NCI-H2196 (cell line): ENCODE data around the gene ALG12.

Experiments used
- DNase-seq: peaks from one replicate; lab custom pipeline; 2025; ENCODE audit not compliant: unreplicated experiment; lab: John Stamatoyannopoulos, UW

Gene ALG12

DNA sequence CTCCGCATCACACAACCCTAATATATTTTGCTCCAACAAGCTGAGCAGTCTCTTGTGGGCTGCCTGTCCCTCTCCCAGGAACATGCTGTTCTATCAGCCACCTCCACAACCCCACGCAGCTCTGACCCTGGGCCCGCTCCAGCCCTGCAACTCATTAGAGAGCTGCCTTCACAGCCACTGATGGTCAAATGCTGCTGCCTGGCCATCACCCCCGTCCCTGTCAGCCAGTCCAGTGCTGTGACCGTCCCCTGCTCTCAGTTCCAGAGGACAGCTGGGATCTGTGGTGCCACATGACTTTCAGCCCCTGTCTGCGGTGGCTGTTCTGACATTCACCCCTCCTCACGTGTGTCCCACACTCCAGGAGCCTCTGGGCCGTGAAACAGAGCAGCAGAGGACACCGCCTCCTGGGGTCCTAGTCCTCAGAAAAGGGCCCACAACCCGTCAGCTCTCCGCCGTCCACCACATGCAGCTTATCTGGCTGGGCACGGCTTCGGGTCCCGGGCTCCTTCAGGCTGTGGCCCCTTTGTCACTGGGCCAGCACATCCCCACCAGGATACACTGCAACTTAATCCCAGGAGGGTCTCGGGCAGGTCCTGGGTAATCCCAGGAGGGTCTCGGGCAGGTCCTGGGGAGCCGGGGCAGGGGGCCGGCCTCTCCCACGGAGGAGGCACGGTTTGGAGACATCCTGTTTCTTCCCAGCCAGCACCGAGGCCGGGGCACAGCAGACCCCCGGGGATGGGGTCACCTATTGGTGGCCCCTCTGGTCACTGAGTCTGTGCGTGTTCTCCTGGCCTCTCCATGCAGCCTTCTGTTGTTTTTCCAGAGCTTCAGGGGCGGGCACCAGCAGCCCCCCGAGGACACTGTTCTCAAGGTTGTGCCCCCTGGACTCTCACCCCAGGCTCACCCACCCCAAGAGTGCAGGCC lies 15.3 kb upstream of the ALG12 start:
- no peak for DNase-seq

DNA sequence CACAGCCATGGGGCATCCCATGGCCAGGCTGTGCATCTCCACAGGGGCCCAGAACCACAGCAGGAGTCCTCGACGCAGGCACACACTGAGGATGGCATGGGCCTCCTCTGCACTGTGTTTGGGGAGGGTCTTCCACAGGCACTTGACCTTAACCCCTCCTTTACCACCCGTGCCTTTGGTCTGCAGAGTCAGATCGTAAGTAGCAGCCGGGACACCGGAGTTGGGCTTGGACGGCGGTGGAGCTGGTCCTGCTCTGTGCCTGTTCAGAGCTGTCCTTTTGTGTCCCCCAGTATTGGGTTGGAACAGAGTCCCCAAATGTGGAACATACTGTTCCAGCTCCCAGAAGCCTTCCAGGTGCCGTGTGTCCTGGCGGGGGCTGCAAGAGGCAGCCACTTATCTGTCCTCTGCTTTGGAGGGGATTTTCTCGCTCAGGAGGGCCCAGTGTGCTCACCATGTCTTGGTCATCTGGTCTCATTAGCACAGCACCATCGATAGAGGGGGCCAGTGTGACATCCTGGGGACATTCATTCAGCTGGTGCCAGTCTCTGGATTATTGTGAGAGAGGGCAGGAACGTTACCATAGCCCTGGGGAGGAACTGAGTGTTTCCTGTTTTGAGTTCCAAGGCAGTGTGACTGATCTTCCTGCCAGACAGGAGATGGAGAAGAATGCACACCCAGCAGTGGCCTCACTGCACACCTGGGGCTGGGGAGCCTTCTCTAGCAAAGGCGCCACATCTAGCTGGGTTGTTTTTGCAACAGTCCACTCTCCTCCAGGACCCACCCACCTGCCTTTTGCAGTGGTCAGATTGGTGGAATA lies 12.6 kb upstream of the ALG12 start:
- peak; percentile 26 for DNase-seq

DNA sequence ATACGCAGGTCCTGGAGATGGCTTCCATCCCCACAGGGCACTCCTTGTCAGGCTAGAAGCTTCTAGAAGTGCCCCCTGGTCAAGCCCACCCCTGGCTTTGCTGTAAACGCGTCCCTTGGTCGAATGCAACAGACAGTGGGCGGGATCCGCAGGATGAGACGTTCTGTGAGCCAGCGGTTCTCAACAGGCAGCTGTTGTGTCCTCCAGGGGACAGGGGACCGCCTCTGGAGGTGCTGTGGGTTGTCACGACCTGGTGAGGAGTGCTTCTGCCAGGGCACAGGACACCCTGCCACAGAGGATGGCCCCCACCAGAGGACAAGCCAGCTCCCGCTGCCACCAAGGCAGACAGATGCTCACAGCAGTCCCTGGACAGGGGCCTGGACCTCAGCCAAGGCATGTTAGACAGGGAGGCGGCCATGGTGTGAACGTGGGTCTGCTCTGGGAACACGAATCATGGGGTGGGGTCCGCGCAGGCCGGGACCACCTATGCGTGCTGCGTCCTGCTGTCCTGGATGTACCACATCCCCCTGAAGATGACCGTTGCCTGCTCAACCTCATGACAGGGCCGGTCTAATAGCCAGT lies 11.8 kb upstream of the ALG12 start:
- DNase-seq = no peak

DNA sequence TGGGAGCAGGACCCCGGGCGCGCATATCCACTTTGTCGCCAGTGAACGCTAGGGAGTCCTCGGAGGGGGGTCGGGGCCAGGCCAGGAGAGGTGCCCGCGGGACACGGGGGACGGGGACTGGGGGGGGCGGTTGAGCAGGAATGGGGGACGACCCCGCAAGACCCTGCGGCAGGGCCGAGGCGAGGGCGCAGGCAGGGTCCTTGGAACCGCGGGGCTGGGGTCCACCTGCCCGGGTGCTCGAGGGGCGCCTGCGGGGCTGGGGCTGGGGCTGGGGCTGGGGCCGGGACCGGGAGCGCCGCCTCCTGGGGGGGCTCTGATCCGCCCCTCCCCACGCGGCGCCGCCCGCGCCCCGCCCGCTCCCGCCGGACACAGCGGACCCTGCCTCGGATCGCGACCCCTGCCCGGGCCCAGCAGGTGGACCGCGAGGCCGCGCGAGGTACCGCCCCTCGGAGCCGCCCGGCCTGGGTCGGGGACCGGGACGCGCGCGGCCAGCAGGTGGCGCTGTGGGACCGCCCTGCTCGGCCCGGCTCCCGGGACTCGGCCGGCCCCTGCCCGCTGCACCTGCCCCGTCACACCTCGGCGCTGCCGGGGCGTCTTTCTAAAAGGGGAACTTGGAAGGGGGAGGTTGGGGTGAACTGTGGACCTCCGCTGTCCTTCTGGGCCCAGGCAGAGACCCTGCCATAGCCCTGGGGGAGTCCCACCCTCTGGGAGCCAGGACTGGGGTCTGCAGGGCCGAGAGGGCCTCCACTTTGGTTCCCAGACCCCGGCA lies 11.2 kb upstream of the ALG12 start:
- DNase-seq = peak; percentile 48

DNA sequence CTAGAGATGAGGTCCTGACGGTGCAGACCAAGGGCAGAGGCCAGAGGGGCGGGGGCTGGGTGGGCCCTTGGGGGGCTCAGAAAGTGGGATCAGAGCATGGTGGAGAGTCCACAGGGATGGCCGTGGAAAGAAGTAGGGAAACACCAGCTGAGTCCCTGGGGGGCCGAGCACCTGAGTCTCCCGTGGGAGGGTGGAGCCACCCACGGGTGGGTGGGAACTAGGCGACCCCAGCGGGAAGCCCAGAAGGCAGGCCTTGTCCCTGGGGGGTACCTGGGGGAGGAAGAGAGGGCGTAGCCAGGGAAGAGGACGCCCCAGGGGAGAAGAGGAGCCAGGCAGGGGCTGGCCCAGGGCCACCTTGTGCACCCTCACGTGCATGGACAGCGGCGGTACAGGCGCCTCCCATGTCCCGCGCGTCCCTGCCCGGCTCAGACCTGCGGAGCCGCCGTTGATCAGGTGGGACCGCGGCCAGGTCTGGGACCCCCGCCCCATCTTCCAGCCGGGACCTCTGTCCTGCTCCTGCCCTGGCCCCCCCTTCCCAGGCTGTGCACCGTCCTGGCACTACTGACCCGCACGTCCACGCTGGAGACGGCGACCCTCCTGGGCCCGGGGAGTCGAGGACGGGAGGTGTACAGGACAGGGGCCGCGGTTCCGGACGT lies 10.4 kb upstream of the ALG12 start:
- no peak for DNase-seq

DNA sequence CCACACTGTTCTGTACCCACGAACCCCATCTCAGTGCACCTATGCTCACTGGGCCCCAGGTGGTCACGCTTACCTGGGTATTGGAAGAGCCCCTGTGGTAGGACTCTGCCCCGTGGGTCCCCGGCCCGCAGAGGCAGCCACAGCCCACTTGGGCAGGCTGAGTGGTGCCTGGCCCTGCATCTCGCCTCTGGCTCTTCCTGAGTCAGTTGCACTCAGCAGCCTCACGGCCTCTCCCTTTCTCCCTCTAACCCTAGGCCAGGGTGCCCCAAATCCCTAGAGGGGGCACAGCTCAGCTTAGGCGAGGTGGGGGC lies 9.9 kb upstream of the ALG12 start:
- DNase-seq = no peak

DNA sequence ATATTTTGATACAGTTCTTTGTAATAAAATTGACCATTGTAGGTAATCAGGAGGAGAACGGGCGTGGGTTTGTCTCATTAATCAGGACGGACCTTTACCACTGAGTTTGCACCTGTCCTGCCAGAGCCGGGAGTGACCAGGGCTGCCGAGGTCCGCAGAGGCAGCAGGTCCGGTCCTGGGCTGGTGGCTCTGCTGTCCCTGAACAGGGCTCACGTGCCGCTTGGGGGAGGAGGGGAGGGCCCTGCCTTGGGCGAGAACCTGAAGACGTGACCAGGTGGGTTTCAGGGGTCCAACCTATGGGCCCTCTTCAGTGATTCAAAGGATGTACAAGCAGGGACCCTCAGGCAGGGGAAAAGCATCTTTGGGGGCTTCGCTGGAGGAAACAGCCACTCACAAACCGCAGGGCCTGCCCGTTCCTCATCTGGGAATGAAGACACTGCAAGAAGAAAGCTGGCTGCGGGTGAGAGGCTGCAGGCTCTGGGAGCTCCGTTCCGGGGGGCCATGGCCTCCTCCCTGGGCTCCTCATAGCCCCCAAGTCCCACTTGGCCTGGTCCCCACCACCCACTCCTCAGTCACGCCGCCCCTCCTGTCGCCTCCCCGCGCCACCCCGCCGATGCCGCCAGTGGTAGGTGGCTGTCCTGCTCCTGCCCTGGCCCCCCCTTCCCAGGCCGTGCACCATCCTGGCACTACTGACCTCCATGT lies 9.4 kb upstream of the ALG12 start:
- no peak for DNase-seq

DNA sequence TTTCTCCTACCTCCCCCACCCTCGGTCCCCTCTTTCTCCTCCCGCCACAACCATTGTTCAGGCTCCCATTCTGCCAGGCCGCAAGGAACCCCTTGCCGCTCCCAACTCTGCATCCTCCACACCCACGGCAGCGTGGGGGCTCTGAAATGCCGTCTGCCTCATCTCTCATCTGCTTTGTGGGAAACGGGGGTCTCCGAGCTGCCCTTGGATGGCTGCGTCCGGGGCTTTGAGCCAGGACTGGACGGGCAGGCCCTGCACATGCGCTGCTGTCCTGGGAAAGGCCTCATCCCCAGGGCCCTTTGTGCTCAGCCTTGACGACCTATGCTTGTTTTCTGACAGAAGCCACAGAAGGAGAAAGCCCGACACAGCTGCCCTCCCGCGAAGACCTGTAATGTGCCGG lies 8.7 kb upstream of the ALG12 start:
- no peak for DNase-seq

DNA sequence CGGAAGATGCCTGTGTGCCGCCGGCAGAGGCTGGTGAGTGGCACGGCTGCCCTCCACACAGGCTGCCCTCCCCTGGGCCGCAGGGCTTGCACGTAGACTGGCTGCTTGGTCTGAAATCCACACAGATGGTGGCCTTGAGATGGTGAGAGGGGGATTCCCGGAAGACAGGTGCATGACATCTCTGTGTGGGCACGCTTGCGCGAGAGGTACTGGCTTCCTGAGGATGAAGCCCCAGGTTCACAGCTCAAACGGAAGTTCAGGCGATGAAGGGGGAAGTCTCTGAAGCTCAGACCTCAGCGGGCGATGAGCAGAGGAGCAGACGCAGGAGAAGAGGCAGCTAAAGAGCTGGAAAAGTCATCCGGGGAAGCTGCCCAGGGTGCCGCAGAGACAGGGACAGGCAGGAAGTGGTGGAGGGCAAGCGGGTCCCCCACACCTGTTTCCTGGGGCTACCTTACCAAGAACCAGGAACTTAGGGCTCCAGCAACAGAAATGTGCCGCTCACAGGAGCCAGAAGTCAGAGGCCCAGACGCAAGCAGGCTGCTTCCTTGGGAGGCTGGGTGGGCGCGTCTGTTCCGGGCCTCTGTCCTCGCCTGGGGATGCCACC lies 7.4 kb upstream of the ALG12 start:
- no peak for DNase-seq

DNA sequence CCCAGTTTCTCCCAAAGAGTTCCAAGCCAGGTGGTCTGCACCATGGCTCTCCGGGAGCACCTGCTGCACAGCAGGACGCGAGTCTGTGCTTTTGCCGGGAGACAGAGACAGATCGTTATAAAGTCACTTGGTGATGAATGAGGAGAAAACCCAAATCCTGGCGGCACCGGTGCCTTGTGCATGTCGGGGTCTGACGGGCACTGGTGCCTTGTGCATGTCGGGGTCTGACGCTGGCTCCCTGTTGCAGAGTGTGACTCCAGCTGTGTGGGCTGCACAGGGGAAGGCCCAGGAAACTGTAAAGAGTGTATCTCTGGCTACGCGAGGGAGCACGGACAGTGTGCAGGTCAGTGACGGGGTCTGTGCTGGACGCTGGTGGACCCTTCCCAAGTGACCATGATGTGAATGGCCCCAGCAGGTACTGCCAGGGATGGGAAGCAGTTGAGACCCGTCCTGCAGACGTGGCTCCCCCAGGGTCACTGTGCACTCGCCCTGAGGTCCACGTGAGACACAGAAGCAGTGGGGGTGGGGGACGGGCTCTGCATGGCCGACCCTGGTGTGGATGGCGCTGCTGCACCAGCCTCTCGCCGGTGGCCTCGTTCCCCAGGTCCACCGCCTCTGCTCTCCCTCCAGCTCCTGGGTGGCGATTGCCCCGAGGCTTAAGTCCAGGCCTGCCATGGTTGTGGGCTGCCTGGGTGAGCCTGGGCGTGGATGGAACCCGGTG lies 6.0 kb upstream of the ALG12 start:
- no peak for DNase-seq

DNA sequence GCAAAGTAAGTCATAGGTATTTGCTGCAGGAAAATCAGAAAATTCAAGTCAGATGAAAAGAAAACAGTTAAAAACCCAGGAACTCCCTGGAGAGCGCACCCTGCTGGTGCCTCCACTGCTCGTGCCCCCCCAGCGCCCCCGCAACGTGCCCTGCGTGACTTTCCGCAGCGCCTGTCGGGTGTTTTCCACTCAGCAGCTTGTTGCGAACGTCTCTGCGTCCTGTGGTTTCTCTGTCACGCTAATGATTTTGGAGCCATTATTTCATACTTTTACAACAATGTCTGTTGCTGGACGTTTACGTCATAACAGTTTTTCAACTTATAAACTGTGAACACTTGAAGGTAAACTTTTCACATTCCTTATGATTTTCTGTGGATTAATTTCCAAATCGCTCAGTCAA lies 5.2 kb upstream of the ALG12 start:
- no peak for DNase-seq

DNA sequence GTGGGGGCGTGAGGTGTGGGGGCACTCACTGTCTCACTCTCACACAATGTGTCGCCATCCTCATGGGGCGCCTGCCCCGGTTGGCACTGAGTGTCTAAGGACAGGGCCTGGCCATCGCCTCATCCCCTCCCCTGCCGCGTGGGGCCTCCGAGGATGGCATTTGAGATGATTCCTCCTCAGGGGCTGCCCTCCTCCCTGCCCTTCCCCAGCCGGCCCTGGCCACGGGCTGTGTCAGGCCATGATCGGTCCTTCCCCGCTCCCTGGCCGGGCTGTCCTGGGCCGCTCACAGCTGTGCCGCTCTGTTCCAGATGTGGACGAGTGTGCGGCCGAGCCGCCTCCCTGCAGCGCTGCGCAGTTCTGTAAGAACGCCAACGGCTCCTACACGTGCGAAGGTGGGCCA lies 4.7 kb upstream of the ALG12 start:
- DNase-seq = no peak

DNA sequence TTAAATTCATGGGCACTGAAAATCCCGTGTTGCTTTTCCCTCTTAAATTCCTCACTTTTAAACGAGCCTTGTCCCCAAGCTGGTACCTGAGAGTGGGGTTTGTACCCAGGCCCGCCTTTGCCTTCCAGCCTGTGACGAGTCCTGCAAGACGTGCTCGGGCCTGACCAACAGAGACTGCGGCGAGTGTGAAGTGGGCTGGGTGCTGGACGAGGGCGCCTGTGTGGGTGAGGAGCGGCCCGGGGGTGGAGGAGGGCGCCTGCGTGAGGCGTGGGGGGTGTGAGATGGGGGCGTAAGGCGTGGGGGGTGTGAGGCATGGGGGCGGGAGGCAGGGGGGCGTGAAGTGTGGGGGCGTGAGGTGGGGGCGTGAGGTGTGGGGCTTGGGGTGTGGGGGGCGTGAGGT lies 4.2 kb upstream of the ALG12 start:
- no peak for DNase-seq

DNA sequence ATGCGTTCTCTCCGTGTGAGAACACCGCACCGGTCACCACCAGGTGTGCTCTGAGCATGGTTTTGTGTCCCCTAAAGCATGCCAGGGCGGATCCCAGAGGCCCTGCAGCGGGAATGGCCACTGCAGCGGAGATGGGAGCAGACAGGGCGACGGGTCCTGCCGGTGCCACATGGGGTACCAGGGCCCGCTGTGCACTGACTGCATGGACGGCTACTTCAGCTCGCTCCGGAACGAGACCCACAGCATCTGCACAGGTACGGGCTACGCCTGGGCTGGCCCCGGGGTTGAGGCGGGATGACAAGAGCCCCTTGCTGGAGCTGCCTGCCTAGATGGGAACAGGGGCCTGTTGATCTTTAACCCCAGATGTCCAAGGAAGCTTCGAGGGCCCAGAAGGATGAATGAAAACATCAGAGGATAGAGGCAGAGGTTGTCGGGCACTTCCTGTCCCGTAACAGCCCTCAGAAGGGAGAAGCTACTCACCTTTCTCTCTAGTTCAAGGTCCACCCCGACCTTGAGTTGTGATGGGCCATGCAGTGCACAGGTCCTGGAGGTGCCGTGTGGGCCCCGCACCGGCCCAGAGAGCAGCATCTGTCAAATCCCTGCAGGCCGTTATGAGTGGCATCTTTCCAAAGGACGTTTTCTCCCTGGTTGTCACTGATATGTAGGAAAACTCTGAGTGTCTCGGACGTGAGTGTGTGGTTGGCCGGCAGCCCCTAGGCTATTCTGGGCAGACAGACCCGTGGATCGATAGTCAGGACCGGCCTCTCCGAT lies 3.5 kb upstream of the ALG12 start:
- DNase-seq = no peak

DNA sequence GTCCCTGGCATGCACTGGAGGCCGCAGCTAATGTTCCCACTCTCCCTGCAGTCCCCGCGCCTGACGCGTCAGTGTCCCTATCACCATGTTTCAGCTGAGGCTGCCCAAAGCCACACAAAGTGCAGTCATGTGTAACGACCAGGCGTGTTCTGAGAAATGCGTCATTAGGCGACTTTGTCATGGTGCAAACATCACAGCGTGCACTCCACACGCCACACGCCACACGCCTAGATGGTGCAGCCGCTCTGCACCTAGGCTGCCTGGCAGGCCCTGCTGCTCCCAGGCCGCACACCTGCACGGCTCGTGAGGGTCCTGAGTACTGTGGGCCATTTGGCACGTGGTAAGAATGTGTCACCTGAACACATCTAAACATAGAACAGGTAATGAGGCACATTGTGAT lies 2.6 kb upstream of the ALG12 start:
- no peak for DNase-seq

DNA sequence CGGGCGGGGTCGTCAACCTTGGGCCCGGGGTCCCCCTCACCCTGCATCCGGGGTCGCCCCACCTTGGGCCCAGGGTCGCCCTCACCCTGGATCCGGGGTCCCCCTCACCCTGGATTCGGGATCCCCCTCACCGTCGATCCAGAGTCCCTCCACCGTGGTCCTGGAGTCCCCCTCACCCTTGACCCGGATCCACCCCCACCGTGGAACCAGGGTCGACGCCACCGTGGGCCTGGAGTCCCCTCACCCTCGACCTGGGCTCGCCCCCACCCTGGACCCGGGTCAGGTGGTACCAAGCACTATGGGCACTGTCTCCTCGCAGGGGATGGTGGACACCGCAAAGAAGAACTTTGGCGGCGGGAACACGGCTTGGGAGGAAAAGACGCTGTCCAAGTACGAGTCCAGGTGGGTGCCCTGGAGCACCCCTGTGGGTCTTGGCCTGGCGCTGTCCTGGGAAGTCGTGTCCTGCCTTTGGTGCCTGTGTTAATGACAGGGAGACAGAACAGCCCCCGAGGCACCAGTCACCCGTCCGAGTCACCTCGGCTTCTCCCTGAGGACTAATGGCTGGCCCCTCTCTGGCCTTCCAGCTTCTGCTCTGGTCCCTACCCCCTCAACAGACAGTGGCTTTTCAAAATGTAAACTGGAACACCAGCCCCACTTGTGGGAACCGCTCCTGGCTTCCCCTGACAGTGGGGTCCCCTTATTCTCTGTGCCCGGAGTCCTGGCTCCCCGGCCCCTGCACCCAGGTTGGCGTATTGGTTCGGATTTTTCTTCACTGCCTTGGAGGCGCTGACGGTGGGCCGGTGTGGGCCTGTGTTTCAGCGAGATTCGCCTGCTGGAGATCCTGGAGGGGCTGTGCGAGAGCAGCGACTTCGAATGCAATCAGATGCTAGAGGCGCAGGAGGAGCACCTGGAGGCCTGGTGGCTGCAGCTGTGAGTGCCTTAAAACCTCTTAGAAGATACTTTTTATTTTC lies 958 bp upstream of the ALG12 start:
- DNase-seq = no peak

DNA sequence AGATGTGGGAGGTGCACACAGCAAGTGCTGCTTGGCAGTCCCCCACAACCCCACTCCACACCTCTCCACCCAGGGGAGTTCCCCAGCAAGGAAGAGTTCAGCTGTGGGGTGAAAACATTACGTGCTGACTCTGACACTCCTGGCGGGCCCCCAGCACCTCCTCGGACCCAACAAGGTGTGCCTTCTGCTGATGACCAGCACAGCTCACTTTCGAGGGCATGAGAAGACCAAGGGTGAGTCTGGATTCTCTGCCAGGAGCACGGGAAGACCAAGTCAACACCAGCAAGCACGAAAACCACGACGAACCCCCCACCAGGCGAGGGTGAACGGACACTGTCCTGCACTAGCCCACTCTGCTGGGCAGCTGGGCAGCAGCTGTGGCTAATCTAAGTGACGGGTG lies 1.4 kb downstream of the ALG12 start:
- no peak for DNase-seq
